Activated T-helper 1 cell treated with Interleukin-2 at 50 U/mL for 16 hours (primary cell): ENCODE data around the gene TSGA10IP.
"Not testable (repeated sequence)": the region's sequence is repeated elsewhere in the genome, so short reads cannot be mapped to it uniquely, and the experiment has no call there.

Source experiments
- DNase-seq: peaks from one replicate; pipeline ENCODE4 v3.0.0-alpha.2; 2020; ENCODE audit warnings: low read depth

TSGA10IP gene

DNA sequence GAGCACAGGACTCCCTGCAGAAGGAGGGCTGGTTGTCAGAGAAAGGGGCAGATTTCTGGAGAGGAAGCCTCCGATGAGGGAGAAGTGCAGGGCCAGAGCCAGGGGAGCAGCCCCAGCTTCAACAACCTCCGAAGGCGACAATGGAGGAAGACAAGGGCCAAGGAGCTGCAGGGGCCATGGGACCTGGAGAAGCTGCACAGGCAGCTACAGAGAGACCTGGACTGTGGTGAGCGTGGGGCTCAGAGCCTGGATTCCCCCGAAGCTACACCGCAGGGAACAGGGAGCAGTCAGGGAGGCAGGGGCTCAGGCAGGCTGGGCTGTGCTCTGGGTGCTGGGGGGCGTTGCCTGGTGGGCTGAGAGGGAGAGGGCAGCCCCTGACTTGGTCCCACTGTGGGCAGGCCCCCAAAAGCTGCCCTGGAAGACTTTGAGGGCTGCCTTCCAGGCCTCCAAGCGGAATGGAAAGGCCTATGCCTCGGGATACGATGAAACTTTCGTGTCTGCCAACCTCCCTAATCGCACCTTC is 2.4 kb downstream of the TSGA10IP start:
- no peak for DNase-seq

DNA sequence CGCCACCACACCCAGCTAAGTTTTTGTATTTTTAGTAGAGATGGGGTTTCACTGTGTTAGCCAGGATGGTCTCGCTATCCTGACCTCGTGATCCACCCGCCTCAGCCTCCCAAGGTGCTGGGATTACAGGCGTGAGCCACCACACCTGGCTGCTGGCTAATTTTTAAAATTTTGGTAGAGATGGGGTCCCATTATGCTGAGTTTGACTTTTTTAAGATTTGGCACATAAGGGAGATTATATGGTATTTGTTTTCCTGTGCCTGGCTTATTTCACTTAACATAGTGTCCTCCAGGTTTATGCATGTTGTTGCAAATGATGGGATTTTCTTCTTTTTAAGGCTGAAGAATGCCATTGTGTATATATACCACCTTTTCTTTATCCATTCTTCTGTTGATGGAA is 5.4 kb downstream of the TSGA10IP start:
- DNase-seq = not testable (repeated sequence)

DNA sequence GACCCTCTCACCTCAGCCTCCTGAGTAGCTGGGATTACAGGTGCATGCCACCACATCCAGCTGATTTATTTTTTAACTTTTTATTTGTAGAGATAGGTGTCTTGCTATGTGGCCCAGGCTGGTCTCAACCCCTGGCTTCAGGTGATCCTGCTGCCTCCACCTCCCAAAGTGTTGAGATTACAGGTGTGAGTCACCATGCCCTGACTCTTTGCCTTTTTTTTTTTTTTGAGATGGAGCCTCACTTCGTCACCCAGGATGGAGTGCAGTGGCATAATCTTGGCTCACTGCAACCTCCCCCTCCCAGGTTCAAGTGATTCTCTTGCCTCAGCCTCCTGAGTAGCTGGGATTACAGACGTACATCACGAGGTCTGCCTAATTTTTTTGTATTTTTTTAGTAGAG is 6.4 kb downstream of the TSGA10IP start:
- DNase-seq = not testable (repeated sequence)

DNA sequence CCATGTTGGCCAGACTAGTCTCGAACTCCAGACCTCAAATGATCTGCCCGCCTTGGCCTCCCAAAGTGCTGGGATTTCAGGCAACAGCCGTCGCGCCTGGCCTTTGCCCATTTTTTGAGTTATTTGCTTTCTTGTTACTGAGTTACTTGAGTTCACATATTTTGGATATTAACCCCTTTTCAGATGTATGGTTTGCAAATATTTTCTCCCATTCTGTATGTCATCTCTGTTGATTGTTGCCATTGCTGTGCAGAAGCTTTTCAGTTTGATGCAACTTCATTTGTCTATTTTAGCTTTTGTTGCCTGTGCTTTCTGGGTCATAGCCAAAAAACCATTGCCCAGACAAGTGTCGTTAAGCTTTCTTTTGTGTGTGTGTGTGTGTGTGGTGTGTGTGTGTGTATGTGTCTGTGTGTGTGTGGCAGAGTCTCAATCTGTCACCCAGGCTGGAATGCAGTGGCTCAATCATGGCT is 6.8 kb downstream of the TSGA10IP start:
- no peak for DNase-seq

DNA sequence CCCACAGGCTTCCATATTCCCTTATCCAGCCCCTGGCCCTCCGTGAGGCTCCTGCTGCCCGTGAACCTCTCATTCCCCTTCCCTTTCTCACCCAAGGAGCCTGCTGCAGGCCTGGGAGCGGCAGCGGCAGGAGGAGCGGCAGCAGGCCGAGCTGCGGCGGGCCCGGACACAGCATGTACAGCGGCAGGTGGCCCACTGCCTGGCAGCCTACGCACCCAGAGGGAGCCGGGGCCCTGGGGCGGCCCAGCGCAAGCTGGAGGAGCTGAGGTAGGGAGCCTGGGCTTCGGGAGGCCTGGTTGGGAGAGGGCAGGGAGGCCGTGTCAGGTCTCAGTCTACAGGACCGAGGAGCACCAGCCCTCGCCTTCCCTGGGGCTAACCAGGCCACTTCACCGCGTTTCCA is 8.2 kb downstream of the TSGA10IP start:
- DNase-seq = no peak

DNA sequence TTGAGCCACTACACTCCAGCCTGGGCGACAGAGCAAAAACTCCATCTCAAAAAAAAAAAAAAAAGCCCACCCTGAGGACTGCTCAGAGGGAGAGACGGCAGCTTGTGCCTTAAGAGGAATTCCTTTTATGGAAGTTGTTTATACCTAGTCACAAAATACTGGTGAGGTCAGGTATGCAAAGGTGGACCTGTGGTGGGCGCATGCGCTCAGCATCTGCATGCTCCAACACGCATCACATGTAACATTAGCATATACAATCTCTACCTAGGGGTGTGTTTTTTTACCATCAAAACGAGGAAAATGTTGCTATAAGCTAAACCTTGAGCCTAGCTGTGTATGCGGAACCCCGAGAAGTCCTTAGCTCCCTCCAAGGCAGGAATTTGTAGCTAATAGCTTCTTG is 9.5 kb downstream of the TSGA10IP start:
- no peak for DNase-seq

DNA sequence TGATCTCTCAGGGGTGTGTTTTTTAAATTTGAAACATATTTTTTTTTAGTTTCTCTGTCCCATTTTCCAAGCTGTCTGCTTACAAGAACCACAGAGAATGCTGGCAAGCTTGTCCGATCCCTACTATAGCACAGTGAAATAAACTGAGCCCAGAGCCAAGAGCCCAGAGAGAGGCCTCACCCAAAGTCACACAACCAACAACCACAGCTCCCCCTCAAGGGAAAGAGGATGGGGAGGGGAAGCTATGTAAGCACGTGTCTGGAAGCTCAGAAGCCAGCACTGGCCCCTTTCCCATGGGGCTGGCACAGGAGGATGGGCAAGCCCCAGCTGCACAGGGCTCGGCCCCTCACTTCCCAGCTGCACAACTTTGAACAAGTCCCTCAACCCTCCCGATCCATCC is 13.0 kb downstream of the TSGA10IP start:
- DNase-seq = no peak

DNA sequence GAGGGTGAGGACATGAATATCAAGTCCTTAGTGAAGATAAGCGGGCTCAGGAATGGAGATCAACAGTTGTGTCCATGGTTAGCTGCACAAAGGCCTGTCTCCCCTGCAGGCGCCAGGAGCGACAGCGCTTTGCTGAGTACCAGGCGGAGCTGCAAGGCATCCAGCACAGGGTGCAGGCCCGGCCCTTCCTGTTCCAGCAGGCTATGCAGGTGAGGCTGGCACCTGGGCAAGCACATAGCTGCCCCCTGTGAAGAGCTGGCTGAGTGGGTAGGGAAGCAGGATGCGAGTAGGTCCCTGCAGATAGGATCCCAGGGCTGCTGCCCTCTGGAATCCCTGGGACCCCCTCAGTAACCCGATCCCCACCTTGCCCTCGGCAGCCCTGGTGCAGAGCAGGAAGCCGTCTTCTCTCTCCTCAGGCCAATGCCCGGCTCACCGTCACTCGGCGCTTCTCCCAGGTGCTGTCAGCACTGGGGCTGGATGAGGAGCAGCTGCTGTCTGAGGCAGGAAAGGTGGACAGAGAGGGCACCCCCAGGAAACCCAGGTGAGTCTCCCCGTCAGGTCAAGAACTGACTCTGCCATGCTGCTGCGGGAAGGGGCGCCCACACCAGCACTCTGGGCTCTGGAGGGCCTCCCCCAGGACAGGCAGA is 13.6 kb downstream of the TSGA10IP start:
- DNase-seq = no peak

DNA sequence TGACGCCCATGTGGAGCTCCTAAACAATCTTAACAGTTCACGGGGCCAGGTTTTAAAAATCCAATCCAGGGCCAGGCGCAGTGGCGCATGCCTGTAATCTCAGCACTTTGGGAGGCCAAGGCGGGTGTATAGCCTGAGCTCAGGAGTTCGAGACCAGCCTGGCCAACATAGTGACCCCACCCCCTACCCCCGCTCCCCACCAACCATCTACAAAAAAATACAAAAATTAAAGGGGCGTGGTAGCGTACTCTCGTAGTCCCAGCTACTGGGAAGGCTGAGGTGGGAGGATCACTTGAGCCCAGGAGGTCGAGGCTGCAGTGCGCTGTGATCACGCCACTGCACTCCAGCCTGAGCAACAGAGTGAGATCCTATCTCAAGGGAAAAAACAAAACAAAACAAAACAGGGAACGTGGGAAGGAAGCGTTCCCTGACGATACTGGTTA is 15.6 kb downstream of the TSGA10IP start:
- no peak for DNase-seq

DNA sequence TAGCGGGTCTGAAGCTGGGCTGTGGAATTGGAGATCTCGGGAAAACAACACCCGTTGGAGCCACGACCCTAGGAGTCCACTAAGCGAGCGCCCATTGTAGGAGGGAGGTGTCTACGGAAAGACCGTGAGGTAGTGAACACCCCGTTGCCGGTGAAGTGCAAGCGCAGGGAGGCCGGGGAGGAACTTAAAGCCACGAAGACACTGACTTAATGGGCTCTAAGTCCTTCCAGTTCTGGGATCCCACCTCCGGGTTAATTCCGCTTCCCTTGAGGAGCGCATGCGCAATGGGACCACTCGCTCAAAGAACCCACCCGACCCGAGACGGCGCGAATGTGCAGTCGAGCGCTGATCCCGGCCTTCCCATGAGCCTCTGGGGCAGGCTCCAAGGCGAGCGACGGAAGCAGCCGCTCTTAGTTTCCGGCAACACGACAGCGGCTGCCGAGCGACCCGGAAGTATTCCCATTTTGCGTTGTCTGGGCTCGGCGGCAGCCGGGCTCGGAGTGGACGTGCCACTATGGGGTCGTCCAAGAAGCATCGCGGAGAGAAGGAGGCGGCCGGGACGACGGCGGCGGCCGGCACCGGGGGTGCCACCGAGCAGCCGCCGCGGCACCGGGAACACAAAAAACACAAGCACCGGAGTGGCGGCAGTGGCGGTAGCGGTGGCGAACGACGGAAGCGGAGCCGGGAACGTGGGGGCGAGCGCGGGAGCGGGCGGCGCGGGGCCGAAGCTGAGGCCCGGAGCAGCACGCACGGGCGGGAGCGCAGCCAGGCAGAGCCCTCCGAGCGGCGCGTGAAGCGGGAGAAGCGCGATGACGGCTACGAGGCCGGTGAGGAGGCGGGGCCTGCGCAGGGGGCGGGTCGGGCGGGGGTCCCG is 16.2 kb downstream of the TSGA10IP start, which contains the start of gene SART1:
Gene SART1, plus strand, starts transcription at position 468 of the 874 bp plus-strand sequence. Its CDS starts 47 bp downstream, at position 515.
- peak; percentile 93 for DNase-seq

DNA sequence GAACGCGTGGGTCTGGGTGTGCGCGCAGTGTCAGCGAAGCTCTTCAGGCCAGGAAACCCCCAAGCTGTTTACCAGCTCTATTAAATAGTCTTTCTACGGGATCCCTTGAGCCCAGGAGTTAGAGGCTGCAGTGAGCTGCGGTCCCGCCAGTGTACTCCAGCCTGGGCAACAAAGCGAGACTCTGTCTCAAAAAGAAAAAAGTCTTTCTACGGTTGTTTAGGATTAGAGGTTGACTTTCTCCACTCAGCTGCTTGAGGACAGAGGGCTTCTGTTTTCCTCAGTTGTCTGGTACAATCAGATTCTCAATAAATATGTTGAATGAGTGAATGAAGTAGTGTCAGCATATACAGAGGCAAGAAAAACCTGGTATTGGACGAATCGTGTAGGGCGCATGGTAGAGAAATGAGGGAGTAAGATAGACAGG is 16.9 kb downstream of the TSGA10IP start:
- no peak for DNase-seq

DNA sequence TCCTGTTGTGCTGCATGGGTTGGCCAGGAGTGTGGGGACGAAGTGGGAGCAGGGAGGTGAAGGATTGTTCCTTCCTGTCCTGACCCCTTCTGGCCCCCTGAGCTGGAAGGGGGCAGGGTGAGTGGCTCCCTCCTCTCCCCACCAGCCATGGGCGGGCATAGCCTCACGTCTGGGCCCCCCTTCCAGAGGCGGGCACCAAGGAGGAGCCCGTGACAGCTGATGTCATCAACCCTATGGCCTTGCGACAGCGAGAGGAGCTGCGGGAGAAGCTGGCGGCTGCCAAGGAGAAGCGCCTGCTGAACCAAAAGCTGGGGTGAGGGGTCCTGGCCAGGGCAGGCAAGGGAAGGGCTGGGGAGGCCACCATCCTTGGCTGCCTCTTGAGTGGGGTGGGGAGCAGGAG is 19.6 kb downstream of the TSGA10IP start:
- DNase-seq = no peak

DNA sequence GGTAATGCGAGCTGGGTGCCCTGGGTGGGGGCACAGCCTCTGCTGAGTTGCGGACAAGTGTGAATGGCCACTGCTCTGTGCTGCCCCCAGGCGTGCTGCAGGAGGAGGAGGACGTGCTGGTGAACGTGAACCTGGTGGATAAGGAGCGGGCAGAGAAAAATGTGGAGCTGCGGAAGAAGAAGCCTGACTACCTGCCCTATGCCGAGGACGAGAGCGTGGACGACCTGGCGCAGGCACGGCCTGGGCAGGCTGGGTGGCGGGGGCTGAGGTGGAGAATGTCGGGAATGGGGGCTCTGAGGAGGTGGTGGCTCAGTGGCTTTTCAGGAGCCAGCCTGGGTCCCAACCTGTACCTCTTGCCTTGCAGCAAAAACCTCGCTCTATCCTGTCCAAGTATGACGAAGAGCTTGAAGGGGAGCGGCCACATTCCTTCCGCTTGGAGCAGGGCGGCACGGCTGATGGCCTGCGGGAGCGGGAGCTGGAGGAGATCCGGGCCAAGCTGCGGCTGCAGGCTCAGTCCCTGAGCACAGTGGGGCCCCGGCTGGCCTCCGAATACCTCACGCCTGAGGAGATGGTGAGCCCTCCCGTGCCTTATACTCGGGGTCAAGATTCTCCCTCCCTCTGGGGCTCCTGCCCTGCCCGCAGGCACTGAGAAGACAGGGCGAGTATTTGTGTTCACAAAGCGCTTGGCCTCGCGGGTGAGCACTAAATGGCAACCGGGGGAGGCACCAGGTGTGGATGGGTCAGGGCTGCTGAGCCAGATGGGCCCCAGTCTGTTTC is 20.9 kb downstream of the TSGA10IP start:
- no peak for DNase-seq

DNA sequence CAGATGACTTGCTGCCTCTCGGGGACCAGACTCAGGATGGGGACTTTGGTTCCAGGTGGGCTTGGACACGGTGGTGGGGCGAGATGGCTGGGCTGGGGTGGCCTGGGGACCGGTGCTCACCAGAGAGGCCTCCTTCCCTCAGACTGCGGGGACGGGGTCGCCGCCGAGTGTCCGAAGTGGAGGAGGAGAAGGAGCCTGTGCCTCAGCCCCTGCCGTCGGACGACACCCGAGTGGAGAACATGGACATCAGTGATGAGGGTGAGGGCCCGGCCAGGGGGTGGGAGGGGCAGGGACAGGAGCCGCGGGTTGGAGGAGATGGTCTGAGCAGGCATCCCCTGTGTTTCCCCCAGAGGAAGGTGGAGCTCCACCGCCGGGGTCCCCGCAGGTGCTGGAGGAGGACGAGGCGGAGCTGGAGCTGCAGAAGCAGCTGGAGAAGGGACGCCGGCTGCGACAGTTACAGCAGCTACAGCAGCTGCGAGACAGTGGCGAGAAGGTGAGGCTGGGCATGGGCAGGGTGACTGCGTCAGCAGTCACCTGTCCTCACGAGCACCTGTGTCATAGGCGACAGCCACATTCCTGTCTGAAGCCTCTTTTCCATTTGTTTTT is 22.2 kb downstream of the TSGA10IP start:
- DNase-seq = no peak

DNA sequence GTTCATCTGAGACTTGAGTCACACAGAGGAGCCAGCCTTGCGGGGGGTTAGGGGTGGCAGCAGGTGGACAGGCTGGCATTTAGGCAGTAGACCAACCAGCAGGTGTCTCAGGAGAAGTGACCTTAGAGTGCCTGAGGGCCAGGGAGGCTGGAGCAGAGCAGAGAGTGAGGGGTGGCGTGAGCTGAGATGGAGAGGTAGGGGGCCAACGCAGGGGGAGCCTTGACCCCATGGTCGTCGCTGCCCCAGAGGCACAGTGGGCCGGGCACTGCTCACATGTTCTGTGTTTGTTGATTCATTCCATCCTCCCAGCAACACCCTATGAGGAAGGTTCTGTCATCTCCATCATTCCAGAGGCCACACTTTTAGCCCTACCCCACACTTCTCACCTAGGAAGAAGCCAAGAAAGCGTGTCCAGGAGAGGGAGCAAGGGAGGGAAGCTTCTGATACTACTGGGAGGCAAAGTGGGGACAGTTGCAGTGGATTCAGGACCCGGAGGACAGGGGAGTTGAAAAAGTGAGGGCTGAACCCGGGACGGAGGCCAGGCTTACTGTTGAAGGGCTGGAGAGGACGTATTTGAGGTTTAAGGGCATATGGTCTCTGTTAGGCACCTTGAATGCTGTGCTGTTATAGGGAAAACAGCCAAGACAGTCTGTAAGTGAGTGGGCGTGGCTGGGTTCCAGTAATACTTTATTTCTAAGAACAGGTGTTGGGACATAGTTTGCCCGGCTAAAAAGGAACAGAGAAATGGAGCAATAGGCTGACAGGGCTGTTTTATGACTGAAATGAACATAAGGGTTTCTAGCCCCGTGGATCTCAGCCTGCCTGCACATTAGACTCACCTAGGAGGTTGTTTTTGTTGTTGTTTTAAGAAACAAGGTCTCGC is 23.6 kb downstream of the TSGA10IP start:
- DNase-seq = no peak

DNA sequence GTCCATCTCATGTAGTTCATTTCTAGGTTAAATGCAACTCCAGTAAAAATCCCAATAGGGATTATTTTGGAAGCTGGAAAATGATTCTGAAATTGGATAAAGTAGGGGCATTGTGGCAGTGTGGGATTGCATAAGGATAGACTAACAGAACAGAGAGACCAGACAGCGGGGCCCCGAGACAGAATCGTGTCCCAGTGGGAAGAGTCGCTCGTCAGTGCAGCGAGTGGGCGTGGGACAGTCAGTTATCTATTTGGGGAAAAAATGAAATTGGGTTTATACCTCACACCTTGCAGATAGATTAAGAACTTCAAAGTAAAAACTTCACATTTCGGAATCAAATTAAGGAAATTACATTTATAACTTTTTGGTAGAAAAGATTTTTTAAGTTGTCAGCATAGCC is 26.8 kb downstream of the TSGA10IP start:
- no peak for DNase-seq

DNA sequence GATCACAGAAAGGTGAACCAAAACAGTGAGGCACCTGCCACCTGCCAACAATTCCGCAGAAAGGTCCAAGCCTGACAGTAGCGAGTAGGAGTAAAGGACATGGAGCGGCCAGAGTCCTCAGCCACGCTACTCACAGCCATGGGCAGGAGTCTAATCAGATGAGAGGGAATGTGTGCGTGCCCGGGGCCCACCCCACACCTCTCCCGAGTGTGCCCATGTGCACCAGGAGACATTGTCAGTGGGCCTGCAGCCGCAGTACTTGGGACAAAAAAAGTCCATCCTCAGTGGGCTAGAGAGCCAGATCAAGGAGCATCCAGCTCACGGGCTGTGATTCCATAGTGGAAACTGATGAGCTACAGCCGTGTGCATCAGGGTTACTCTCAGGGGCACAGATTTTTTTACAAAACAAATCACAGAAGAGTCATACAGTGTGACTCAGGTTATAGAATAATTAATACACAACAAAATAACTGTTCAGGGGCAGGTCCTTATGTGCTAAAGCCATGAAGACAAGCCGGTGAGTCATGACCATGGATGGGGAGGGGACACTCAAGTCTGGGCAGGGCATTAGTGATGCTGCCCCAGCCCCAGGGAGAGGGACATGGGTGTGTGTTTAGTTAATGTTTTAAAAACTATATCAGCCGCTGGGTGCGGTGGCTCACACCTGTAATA is 28.3 kb downstream of the TSGA10IP start:
- DNase-seq = no peak

DNA sequence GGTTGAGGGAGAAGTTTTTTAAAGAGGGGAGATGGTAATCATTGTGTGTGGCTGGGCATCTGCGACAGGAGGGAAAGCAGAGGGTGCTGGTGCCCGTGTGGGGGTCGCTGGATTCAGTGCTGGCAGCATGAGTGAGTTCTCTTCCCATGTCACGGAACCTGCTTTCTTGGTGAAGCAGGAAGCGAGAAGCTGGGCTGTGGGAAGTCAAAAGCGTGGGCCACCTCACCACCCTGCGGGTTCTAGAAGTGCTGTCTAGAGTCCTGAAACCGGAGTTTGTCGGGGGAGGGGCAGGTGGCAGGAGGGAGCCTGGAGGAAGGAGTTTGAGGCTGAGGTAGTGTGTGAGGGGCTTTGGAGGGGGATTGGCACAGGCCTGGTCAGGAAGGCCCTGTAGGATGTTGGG is 30.5 kb downstream of the TSGA10IP start:
- DNase-seq = no peak

DNA sequence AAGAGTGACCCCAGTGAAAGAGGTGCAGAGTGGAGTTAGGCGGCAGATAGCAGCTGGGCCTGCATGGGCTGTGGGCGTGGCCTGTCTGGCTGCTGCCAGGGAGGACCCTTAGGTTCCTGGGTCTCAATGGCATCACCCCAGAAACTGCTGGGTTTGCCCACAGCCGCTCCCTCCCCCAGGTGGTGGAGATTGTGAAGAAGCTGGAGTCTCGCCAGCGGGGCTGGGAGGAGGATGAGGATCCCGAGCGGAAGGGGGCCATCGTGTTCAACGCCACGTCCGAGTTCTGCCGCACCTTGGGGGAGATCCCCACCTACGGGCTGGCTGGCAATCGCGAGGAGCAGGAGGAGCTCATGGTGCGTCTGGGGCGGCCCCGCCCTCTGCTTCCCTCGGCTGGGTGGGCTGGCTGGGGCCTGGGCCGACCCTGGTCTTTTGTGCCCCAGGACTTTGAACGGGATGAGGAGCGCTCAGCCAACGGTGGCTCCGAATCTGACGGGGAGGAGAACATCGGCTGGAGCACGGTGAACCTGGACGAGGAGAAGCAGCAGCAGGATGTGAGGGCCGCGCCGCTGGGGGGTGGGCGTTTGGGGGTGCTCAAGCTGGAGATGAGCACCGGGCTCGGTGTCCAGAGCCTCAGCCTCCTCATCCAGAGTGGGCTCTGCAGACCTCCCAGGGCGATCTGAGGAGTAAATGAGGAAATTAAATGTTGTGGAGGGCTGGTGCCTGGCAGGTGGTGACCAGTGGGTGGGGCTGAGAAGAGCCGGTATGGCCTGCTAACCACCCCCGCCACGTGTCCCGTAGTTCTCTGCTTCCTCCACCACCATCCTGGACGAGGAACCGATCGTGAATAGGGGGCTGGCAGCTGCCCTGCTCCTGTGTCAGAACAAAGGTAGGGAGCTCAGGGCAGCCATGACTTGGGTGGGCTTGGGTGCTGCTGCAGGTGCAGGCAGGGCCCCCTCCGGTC is 31.2 kb downstream of the TSGA10IP start:
- DNase-seq = no peak
